PC-9 (cell line): ENCODE data around the gene DNAJC12. TPM values are rescaled to one million over a fixed set of nuclear protein-coding genes. Genes with fewer than 3 reads are reported as not detected.

Source experiments
- BruUV-seq: library from RNA; stranded (reverse); fragments of 400-500 nt; replicated peaks from 2 replicates; lab custom pipeline; 2021; lab: Mats Ljungman, UMichigan
- CTCF ChIA-PET: fragments of 300-600 bp; sonication (Branson Sonifier 250); formaldehyde crosslinking; loops from one replicate; lab custom pipeline; 2022; ENCODE audit warnings: antibody characterized with exemption; lab: Charles Lee
- POLR2A ChIA-PET: fragments of 300-600 bp; sonication (Branson Sonifier 250); formaldehyde crosslinking; loops from one replicate; lab custom pipeline; 2022; ENCODE audit warnings: antibody characterized with exemption; ENCODE audit not compliant: unreplicated experiment; lab: Charles Lee
- DNase-seq, 2 experiments: peaks; one replicate each; pipeline versions ENCODE4 v3.0.0 to v3.0.0-alpha.2; 2015 to 2022; ENCODE audit warnings: mixed read lengths in 1 of 2
- H2AFZ ChIP-seq: fragments of 200-600 bp; sonication (generic); 2 replicates; pipeline ENCODE4 v1.8.1; 2017; ENCODE audit warnings: antibody characterized with exemption
- H3F3A ChIP-seq: fragments of 200-600 bp; sonication (generic); 2 replicates; pipeline ENCODE4 v1.8.1; 2017; ENCODE audit warnings: antibody characterized with exemption, mild to moderate bottlenecking, low read depth; ENCODE audit not compliant: insufficient read depth
- H3K27ac ChIP-seq: fragments of 200-600 bp; sonication (generic); 2 replicates; pipeline ENCODE4 v1.6.1; 2016; ENCODE audit warnings: mixed run types
- H3K27me3 ChIP-seq: fragments of 200-600 bp; sonication (generic); 2 replicates; pipeline ENCODE4 v1.6.1; 2016; ENCODE audit warnings: low read depth, mixed run types; ENCODE audit not compliant: insufficient read depth
- H3K36me3 ChIP-seq: fragments of 200-600 bp; sonication (generic); 2 replicates; pipeline ENCODE4 v1.6.1; 2016; ENCODE audit warnings: low read depth, mixed run types
- H3K4me1 ChIP-seq: fragments of 200-600 bp; sonication (generic); replicated peaks from 2 replicates; pipeline ENCODE4 v1.6.1; 2016; ENCODE audit warnings: mixed run types; ENCODE audit not compliant: insufficient read depth
- H3K4me2 ChIP-seq: fragments of 200-600 bp; sonication (generic); 2 replicates; pipeline ENCODE4 v1.6.1; 2017; ENCODE audit warnings: mixed run types
- H3K4me3 ChIP-seq: fragments of 200-600 bp; sonication (generic); 2 replicates; pipeline ENCODE4 v1.6.1; 2016; ENCODE audit warnings: mixed run types
- H3K79me2 ChIP-seq: fragments of 200-600 bp; sonication (generic); 2 replicates; pipeline ENCODE4 v1.6.1; 2017; ENCODE audit warnings: low read depth, mixed run types
- H3K9me2 ChIP-seq: fragments of 200-600 bp; sonication (generic); 2 replicates; pipeline ENCODE4 v1.8.1; 2017; ENCODE audit warnings: mild to moderate bottlenecking; ENCODE audit not compliant: insufficient read depth
- H3K9me3 ChIP-seq: fragments of 200-600 bp; sonication (generic); 2 replicates; pipeline ENCODE4 v1.8.1; 2016; ENCODE audit warnings: low read depth; ENCODE audit not compliant: insufficient read depth
- H4K20me1 ChIP-seq: fragments of 200-600 bp; sonication (generic); 2 replicates; pipeline ENCODE4 v1.8.1; 2017; ENCODE audit not compliant: insufficient read depth
- CTCF ChIP-seq: fragments of 200-600 bp; sonication (generic); conservative IDR thresholded peaks from 2 replicates; pipeline ENCODE4 v1.6.1; 2017; ENCODE audit warnings: mixed run types, antibody characterized with exemption, mild to moderate bottlenecking, moderate library complexity
- EZH2 ChIP-seq: fragments of 200-600 bp; sonication (generic); IDR thresholded peaks from 2 replicates; pipeline ENCODE4 v1.8.0; 2017; ENCODE audit warnings: antibody characterized with exemption, low read depth
- intact Hi-C: fragments of 100-400 bp; cut with micrococcal nuclease; formaldehyde crosslinking; loops from one replicate; pipeline ENCODE4 v1.10.0; 2022; ENCODE audit not compliant: unreplicated experiment
- total RNA-seq: library from RNA; stranded (reverse); gene quantifications from 2 replicates; pipeline ENCODE4 v1.2.3, GENCODE V29; 2021

DNAJC12 gene
- total RNA-seq, 1 experiment from 2014 or later = 0.33 TPM

GRCh38 chr10:67784474-67784873 is 53.5 kb downstream of the DNAJC12 start:
- intact Hi-C loops = no loop called here
- no TSS peak for BruUV-seq
- CTCF ChIA-PET = no interaction called here

GRCh38 chr10:67783606-67784294 is 54.2 kb downstream of the DNAJC12 start:
- TF ChIP-seq CTCF = no peak
- no peak for TF ChIP-seq EZH2
- CTCF ChIA-PET = no interaction called here
- DNase-seq = no peak
- H3K4me2 ChIP-seq = no peak overlapping the region
- POLR2A ChIA-PET = no interaction called here
- no peaks in the 10 kb centered on the region for H3K36me3 ChIP-seq
- no peaks in the 10 kb centered on the region for H3K9me3 ChIP-seq
- no peaks in the 10 kb centered on the region for H3K9me2 ChIP-seq
- no peak overlapping the region for H3K27ac ChIP-seq
- H2AFZ ChIP-seq = no peak overlapping the region
- H3K4me1 ChIP-seq = no peaks in the 10 kb centered on the region
- H3K79me2 ChIP-seq = no peaks in the 10 kb centered on the region
- H3F3A ChIP-seq = no peaks in the 10 kb centered on the region
- BruUV-seq = no TSS peak
- H4K20me1 ChIP-seq = no peaks in the 10 kb centered on the region
- intact Hi-C loops = no loop called here
- no peaks in the 10 kb centered on the region for H3K27me3 ChIP-seq
- H3K4me3 ChIP-seq = no peak overlapping the region

More at GRCh38 chr10:67784474-67784873, 53.5 kb downstream of the DNAJC12 start:
- H3K9me2 ChIP-seq = no peaks in the 10 kb centered on the region
- H3K27ac ChIP-seq = no peak overlapping the region
- DNase-seq = no peak
- no peaks in the 10 kb centered on the region for H3K79me2 ChIP-seq
- H3K9me3 ChIP-seq = no peaks in the 10 kb centered on the region
- no peaks in the 10 kb centered on the region for H3F3A ChIP-seq
- POLR2A ChIA-PET = no interaction called here
- no peaks in the 10 kb centered on the region for H3K27me3 ChIP-seq
- H3K4me2 ChIP-seq = no peak overlapping the region
- no peaks in the 10 kb centered on the region for H3K4me1 ChIP-seq
- H2AFZ ChIP-seq = no peak overlapping the region
- no peak overlapping the region for H3K4me3 ChIP-seq
- TF ChIP-seq CTCF (no peak), EZH2 (no peak)
- H3K36me3 ChIP-seq = no peaks in the 10 kb centered on the region
- no peaks in the 10 kb centered on the region for H4K20me1 ChIP-seq

- Histone ChIP-seq H2AFZ (no peak overlapping the region), H3K4me2 (no peak overlapping the region), H3K4me1 (no peaks in the 10 kb centered on the region), H3K79me2 (no peaks in the 10 kb centered on the region), H3K36me3 (no peaks in the 10 kb centered on the region), H3F3A (no peaks in the 10 kb centered on the region), H3K9me3 (no peaks in the 10 kb centered on the region), H4K20me1 (no peaks in the 10 kb centered on the region), H3K27ac (no peak overlapping the region), H3K27me3 (no peaks in the 10 kb centered on the region), H3K4me3 (no peak overlapping the region), H3K9me2 (no peaks in the 10 kb centered on the region)
- BruUV-seq = no TSS peak
- ChIA-PET POLR2A (no interaction called here), CTCF (no interaction called here)
- intact Hi-C loops = no loop called here
- DNase-seq = no peak
- TF ChIP-seq EZH2 (no peak), CTCF (no peak)
These were observed 55.5 kb downstream of the DNAJC12 start for GRCh38 chr10:67782530-67782929.
